GM21367 (cell line): ENCODE data around the gene COL21A1.

Experiments used
- ATAC-seq: cut with Tn5 transposase; IDR thresholded peaks from one replicate; pipeline ENCODE4 v1.9.1; 2021; ENCODE audit not compliant: unreplicated experiment

Gene COL21A1

DNA sequence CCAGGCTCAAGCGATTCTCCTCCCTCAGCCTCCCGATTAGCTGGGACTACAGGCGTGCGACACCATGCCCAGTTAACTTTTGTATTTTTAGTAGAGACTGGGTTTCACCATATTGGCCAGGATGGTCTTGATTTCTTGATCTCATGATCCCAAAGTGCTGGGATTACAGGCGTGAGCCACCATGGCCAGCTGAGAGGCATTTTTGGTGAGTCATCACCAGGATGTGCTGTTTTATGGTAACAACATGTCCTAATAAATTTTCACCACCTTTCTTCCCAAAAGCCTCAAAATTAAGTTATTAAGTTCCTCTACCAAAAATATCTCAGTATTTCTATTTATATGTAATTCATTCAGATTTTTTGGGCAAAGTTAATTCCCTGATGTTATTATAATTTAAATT lies 53.5 kb downstream of the COL21A1 start:
- no peak for ATAC-seq

- ATAC-seq, result no peak
Measured at GRCh38 chr6:56188429-56188828, 59.0 kb downstream of the COL21A1 start.

GRCh38 chr6:56187686-56188085 lies 59.7 kb downstream of the COL21A1 start:
- ATAC-seq, result no peak

- ATAC-seq, result no peak
Measured at GRCh38 chr6:56176741-56177140, 70.6 kb downstream of the COL21A1 start.

DNA sequence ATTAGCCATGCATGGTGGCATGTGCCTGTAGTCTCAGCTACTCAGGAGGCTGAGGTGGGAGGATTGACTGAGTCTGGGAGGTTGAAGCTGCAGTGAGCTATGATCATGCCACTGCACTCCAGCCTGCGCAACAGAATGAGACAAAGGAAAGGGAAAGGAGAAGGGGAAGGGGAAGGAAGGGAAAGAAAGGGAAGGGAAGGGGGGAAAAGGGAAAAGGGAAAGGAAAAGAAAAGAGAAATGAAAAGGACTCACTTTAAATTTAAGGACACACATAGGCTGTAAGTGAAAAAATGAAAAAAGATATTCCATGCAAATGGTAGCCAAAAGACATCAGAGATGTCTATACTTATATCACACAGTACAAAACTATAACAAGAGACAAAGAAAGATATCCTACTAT lies 74.2 kb downstream of the COL21A1 start:
- ATAC-seq, result no peak

DNA sequence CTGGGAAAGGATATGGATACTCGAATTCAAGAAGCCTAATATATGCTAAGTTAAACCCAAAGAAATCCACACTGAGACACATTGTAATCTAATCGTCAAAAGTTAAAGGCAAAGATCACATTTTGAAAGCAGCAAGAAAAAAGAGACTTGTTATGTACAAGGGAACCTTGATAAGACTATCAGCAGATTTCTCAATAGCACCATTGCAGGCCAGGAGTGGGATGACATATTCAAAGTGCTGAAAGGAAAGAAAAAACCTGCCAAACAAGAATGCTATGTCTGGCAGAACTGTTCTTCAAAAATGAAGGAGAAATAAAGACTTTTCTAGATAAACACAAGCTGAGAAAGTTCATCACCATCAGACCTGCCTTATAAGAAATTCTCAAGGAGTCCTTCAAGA lies 75.2 kb downstream of the COL21A1 start:
- ATAC-seq, result no peak

DNA sequence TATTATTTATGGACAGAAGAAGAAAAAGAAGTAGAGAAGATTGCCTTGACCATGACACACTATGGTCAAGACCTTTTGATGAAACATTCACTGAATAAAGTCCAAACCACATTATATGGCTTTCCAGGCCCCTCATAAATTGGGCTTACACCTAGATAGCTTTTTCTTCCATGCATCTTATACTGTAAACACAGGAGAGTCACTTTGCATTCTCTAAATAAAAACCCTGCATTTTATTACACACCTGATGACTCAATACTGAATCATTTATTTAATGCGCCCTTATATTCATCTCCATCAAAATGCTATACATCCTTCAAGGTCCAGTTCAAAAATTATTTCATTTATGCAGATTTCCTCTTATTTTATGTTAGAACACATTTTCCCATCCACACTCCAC lies 78.0 kb downstream of the COL21A1 start:
- ATAC-seq, result no peak

GRCh38 chr6:56168596-56168995 lies 78.8 kb downstream of the COL21A1 start:
- no peak for ATAC-seq

DNA sequence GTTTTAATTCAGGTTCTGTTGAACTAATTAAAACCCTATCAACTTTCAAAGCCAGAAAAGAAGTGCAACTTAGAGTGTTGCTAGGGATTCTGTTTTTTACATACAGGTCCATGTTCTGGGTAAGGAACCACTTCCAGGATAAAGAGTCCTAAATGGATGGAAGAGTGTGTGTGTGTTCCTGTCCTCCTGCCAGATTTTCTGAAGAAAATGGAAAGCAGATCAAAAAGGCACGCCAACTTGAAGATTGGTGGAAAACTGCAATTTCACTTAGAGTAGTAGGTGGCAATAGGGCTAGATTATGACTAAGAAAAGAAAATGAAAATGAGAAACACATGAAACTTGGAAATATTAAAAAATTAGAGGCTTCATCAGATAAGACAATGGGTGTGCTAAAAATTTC lies 85.3 kb downstream of the COL21A1 start:
- ATAC-seq, result no peak

DNA sequence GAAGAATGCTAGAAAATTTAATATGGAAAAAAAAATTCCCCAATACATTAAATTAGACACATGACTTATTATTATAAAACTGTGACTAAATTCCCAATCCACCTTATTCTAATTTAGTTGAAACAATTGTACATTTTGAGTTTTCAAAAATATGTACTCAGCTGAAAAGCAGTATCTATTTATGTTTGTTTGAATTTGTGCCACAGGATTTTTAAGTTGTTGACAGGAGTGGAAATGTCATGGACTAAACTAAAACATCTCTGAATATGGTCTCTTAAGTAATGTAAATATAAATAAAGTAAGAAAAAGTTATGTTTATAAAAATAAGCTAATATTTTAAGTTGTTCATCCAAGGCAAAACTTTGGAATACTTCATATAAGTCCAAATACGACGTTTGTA lies 86.9 kb downstream of the COL21A1 start:
- ATAC-seq, result no peak

GRCh38 chr6:56158571-56158970 lies 88.8 kb downstream of the COL21A1 start:
- ATAC-seq, result no peak

GRCh38 chr6:56156643-56157042 lies 90.7 kb downstream of the COL21A1 start:
- ATAC-seq, result no peak

- ATAC-seq, result no peak
Measured at GRCh38 chr6:56155634-56156141, 91.7 kb downstream of the COL21A1 start.

DNA sequence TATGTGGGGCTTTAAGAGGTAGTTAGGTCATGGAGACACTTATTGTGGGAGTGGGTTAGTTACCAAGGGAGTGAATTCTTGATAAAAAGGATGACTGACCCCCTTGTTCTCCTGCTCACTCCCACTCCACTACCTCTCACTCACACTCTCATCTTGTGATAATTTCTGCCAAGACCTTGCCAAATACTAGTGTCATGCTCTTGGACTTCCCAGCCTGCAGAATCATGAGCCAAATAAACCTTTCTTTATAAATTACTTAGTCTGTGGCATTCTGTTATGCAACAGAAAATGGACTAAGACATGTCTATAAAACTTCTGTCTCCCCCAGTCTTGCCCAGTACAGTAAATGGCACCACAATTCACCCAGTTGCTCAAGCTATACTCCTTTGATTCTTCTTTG lies 93.3 kb downstream of the COL21A1 start:
- no peak for ATAC-seq

- ATAC-seq, result no peak
Measured at GRCh38 chr6:56152611-56153010, 94.8 kb downstream of the COL21A1 start.

DNA sequence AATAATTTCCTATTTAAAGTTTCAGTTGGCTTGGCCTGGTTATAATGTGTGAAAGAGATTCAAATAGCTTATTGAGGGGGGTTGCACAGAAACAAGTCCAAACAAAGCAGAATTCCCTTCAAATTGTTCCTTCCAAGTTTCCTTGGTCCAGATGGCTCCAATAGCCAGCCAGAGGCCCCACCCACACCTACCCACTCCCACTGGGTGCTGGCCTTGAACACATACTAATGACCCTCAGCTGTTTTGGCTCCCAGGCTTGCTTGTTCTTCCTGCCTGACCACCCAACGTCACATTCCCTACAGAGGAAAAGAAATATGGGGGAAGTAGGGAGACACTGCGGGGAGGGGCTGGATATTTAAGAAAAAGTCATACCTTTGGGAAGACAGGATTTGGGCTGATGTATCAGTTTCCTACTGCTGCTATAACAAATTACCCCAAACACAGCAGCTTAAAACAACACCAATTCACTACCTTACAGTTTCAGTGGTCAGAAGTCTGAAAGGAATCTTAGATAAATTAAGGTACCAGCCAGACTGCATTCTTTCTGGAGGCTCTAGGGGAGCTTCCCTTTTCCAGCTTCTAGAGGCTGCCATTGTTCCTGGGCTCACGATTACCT lies 95.7 kb downstream of the COL21A1 start:
- ATAC-seq, result no peak

- no peak for ATAC-seq
Measured at GRCh38 chr6:56148488-56149186, 98.7 kb downstream of the COL21A1 start.

DNA sequence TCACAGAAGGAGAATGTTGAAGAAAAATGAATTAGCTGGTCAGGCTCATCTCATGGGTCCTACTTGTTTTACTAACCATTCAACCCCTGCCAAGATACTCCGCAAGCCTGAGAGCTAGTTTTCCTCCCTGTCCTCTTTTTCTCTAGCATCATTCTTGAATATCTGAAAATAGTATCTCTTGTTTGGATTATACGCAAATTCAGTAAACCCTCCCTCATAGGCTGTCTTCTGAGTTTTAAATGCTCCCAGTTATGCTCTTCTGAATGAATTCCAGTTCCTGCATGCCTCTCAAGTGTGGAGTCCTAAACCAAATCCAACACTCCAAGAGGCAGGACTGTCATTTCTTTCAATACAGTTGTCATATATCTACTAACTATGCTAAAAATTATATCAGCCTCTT lies 99.6 kb downstream of the COL21A1 start:
- ATAC-seq, result no peak

GRCh38 chr6:56146086-56146485 lies 101.3 kb downstream of the COL21A1 start:
- no peak for ATAC-seq

- no peak for ATAC-seq
Measured at GRCh38 chr6:56145616-56146015, 101.8 kb downstream of the COL21A1 start.

GRCh38 chr6:56144538-56145324 lies 102.6 kb downstream of the COL21A1 start:
- no peak for ATAC-seq

GRCh38 chr6:56143796-56144195 lies 103.6 kb downstream of the COL21A1 start:
- ATAC-seq, result no peak
